Activated naive CD4-positive, alpha-beta T cell treated with anti-CD3 and anti-CD28 coated beads, Interleukin-2, amount 50 U/mL, for 16 hours (primary cell): ENCODE measurements around the gene SCAP.
"Not testable (repeated sequence)": the region's sequence is repeated elsewhere in the genome, so short reads cannot be mapped to it uniquely, and the experiment has no call there.

Experiments
- DNase-seq: peaks from one replicate; pipeline ENCODE4 v3.0.0-alpha.2; 2020

The SCAP gene

GRCh38 chr3:47392933-47393332, 82.8 kb downstream of the SCAP start:
- DNase-seq: no peak

DNA sequence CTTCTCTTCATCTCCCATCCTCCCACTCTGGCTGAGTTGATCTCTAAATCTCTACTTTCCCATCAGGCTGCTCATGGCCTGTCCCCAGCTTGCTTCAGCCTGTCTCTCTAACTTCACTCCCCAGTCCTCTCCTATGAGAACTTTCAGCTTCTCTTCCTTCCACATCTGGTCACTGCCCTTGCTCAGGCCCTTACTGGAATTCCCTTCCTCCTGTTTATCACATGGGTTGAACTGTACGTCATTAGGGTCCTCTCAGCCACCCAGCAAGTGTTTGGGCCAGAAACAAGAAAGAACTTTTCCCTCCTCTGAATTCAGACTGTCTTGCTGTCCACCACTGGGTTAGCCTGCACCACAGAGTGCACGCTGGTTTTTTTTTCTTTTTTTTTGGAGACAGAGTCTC, 89.9 kb downstream of the SCAP start:
- no peak for DNase-seq

- DNase-seq: no peak
Observed at GRCh38 chr3:47385007-47385406, 90.7 kb downstream of the SCAP start.

DNA sequence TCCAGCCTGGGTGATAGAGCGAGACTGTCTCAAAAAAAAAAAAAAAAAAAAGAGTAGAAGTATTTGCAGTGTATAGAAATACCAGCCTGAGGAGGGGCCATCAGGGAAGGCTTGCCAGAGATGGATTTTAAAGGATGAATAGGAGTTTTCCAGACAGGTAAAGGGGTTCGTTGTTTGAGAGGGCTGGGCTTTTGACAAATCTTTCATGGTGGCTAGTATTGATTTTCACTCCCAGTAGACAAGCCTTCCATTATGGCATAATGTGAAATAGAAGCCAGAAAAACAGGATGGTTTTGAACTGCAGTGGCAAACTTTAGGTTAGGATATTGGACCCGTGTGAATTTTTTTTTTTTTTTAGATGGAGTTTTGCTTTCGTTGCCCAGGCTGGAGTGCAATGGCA, 91.3 kb downstream of the SCAP start:
- no peak for DNase-seq

DNA sequence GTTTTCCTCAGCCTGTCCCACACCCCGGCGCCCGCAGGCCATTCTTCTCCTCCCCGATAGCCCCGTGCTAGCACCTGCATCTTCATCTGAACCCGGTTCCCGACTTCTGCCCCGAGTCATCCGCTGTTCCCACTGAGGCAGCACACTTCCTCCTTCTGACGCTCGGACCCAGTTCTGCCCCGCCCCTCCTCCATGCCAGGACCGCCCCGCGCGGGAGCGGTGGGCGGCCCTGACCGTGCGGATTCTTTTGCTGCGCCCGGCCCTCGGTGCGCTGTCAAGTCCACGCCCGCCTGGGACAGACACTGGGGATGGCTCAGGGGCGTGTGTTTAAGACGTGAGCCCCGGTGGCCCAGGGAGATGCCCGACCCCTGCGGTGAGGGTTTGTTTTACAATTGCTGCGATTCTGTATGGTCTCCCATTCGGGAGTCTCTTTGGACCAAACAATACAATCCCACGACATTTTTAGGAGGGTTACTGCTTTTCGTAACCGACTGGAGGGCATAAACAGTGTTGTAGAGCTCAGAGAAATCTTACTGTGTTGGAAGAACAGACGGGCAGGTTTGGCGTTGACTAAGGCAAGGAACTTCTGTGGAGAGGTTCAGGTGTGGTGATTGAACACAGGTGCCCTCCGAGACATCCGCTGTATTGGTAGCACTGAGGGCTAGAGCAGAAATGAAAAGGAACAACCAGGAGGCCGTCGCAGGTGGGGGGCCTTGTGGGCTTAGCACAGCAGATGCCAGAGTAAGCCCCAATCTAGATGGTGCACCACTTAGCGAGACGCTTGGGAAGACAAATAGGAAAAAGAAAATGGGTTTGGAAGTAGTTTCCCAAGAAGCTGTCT, 94.2 kb downstream of the SCAP start:
- DNase-seq: peak; percentile 64

DNA sequence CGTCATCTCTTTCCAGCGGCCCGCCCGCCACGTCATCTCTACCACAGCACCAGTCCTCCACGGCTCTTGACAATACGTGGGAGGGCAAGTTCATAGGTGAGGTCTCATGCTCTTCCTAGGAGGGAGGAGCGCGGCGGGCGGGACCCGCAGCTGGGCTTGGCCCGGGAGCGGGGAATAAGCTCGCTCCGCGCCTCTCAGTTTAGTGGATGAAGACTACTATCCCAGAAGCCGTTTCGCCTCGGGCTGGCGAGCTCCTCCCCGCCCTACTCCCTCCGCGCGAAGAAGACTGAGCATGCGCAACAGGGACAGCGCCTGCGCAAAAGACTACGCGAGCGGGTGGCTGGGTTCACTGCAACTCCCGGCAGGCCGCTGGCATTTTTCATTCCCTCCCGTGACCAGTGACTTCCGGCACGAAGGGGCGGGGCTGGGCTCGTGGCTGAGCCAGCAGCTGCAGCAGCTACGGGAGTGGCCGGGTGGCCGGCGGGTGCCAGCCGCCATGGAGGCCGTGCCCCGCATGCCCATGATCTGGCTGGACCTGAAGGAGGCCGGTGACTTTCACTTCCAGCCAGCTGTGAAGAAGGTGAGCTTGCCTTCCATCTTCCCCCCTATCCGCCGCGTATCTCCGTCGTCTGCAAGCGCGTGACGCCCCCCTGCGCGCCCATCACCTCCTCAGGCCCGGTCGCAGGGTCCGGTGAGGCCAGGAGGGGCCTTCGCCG, 95.0 kb downstream of the SCAP start, which contains the start of gene PTPN23:
Gene PTPN23, plus strand, starts transcription at position 421 of the 716 bp plus-strand sequence. Its CDS starts 76 bp downstream, at position 497.
- DNase-seq: peak; percentile 98

DNA sequence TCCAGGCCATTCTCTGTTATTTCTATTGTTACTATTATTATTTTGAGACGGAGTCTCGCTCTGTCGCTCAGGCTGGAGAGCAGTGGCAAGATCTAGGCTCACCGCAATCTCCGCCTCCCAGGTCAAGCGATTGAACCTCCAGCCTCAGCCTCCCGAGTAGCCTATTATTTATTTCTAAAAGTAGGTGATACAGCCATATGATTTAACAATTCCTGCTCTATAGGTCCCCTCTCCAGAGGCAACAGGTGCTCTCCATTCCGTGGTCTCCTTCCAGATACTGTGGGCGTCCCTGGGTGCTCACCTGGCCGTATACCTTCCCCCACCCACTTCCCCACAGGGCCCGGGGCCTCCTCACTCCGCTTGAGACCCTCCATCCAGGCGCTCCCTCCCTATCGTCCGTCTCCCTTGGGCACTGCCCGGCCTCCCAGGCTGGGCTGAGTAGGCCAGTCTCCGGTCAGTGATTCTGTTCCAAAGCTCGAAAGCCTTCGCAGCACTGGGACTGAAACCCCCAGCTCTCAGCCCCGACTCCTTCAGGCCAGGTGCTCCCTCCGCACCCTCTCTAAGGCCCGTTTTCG, 95.6 kb downstream of the SCAP start:
- no peak for DNase-seq

GRCh38 chr3:47379411-47379899, 96.3 kb downstream of the SCAP start:
- no peak for DNase-seq

DNA sequence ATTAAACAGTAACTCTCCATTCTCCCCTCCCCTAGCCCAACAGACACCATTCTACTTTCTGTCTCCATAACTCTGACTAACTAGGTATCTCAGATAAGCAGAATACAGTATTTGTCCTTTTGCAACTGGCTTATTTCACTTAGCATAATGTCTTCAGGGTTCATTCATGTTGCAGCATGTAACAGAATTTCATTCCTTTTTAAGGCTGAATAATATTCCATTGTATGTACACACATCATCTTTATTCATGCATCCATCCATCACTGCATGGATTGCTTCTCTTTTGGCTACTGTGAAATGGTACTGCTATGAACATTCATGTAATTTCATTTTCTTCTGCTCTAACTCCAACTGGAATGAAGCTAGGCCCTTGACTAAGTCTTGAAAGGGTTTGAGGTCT, 96.9 kb downstream of the SCAP start:
- DNase-seq: no peak

GRCh38 chr3:47377186-47377585, 98.6 kb downstream of the SCAP start:
- DNase-seq: no peak

DNA sequence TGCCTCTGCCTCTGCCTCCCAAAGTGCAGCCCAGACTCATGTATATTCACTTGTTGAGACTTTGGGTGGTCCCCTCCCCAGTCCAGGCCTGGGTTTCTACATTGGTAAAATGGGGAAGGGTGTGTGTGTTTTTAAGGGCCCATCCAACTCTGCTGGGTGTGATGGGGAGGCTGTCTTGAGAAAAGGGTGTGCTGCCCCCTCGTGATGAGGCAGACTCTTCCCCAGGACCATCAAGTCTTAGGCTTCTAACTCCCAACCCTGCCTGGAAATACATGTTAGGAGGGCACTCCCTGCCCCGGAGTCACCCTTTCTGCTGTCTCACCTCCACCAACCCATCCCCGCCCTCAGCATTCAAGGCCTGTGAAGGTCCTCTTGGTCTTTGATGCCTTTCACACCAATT, 99.3 kb downstream of the SCAP start:
- no peak for DNase-seq

DNA sequence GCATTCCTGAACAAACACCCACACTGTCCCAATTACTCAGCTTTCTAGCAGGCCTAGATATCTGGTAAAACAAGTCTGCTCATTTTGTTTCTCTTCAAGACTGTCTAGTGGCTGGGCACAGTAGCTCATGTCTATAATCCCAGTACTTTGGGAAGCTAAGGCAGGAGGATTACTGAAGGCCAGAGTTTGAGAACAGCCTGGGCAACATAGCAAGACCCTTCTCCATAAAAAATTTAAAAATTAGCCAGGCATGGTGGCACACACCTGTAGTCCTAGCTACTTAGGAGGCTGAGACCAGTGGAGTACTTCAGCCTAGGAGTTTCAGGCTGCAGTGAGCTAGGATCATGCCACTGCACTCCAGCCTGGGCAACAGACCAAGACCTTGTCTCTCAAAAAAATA, 101.2 kb downstream of the SCAP start:
- DNase-seq: no peak

- peak; percentile 27 for DNase-seq
Observed at GRCh38 chr3:47370887-47371697, 104.6 kb downstream of the SCAP start.

GRCh38 chr3:47370020-47370419, 105.7 kb downstream of the SCAP start:
- not testable (repeated sequence) for DNase-seq

GRCh38 chr3:47367631-47368030, 108.1 kb downstream of the SCAP start:
- DNase-seq: no peak

- DNase-seq: no peak
Observed at GRCh38 chr3:47366833-47367232, 108.9 kb downstream of the SCAP start.

- DNase-seq: no peak
Observed at GRCh38 chr3:47365213-47366153, 110.3 kb downstream of the SCAP start.
